WERI-Rb-1 (cell line): Measurements from ENCODE around the gene YEATS4.

ENCODE experiments used
- DNase-seq: peaks from one replicate; pipeline ENCODE4 v3.0.0-alpha.2; 2020
- H3K27ac ChIP-seq: fragments of 250-450 bp; sonication (Bioruptor Pico); 2 replicates; pipeline ENCODE4 v1.5.1; 2020; ENCODE audit warnings: mild to moderate bottlenecking, moderate library complexity
- H3K27me3 ChIP-seq: fragments of 250-450 bp; sonication (Bioruptor Pico); 2 replicates; pipeline ENCODE4 v1.5.1; 2021; ENCODE audit warnings: mild to moderate bottlenecking, low read depth, moderate library complexity; ENCODE audit not compliant: insufficient read depth, severe bottlenecking
- H3K36me3 ChIP-seq: fragments of 250-450 bp; sonication (Bioruptor Pico); 2 replicates; pipeline ENCODE4 v1.5.1; 2020; ENCODE audit warnings: mild to moderate bottlenecking, moderate library complexity
- H3K4me3 ChIP-seq: 2 replicates; pipeline ENCODE4 v1.5.1; 2011; ENCODE audit warnings: low read depth, mild to moderate bottlenecking, control low read depth, low read length
- H3K9me3 ChIP-seq: fragments of 250-450 bp; sonication (Bioruptor Pico); 2 replicates; pipeline ENCODE4 v1.5.1; 2021; ENCODE audit warnings: mild to moderate bottlenecking, moderate library complexity; ENCODE audit not compliant: severe bottlenecking
- TF ChIP-seq, protein P1 (sequence below): IDR thresholded peaks from 2 replicates; pipeline ENCODE4 v1.5.1; 2011; ENCODE audit warnings: low read depth, mild to moderate bottlenecking, control low read depth, inconsistent platforms, low read length

Gene YEATS4

GRCh38 chr12:69345077-69345476 lies 14.5 kb upstream of the YEATS4 start:
- H3K27me3 ChIP-seq = no peaks in the 10 kb centered on the region
- H3K27ac ChIP-seq = no peak overlapping the region
- TF ChIP-seq, protein P1, sequence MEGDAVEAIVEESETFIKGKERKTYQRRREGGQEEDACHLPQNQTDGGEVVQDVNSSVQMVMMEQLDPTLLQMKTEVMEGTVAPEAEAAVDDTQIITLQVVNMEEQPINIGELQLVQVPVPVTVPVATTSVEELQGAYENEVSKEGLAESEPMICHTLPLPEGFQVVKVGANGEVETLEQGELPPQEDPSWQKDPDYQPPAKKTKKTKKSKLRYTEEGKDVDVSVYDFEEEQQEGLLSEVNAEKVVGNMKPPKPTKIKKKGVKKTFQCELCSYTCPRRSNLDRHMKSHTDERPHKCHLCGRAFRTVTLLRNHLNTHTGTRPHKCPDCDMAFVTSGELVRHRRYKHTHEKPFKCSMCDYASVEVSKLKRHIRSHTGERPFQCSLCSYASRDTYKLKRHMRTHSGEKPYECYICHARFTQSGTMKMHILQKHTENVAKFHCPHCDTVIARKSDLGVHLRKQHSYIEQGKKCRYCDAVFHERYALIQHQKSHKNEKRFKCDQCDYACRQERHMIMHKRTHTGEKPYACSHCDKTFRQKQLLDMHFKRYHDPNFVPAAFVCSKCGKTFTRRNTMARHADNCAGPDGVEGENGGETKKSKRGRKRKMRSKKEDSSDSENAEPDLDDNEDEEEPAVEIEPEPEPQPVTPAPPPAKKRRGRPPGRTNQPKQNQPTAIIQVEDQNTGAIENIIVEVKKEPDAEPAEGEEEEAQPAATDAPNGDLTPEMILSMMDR = no peak
- no peak for DNase-seq
- no peak overlapping the region for H3K4me3 ChIP-seq
- H3K36me3 ChIP-seq = no peaks in the 10 kb centered on the region
- H3K9me3 ChIP-seq = no peaks in the 10 kb centered on the region

DNA sequence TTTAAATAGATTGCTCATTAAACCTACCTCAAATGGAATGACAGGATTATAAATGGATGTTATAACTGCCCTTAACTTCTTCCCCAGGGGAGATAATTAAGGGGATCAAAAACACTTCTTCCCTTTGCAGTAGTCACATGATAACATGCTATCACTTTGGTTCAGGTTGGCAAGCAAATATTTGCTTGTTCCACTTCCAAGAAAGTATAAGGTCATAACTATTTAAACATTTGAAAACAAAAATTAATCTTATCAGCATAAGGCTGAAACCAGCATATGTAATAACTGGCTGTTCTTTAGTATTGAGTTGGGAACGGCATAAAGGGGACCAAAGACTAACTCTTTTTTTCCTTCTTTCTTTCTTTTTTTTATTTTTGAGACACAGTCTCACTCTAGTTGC lies 13.8 kb upstream of the YEATS4 start:
- TF ChIP-seq, protein P1 = no peak
- H3K9me3 ChIP-seq = no peaks in the 10 kb centered on the region

DNA sequence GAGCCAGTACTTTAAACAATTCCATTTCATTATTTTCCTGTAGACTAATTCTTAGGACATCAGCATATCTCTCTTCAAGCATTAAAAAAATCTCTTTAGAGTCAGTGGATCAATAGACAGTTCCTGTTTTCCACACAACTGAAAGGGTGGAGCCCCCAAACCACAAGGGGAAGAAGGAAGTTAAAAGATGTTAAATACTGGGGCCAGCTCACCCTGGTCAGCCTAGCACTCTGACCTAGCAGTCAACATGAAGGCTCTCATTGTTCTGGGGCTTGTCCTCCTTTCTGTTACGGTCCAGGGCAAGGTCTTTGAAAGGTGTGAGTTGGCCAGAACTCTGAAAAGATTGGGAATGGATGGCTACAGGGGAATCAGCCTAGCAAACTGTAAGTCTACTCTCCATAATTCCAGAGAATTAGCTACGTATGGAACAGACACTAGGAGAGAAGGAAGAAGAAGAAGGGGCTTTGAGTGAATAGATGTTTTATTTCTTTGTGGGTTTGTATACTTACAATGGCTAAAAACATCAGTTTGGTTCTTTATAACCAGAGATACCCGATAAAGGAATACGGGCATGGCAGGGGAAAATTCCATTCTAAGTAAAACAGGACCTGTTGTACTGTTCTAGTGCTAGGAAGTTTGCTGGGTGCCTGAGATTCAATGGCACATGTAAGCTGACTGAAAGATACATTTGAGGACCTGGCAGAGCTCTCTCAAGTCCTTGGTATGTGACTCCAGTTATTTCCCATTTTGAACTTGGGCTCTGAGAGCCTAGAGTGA lies 11.2 kb upstream of the YEATS4 start, which contains the start of gene LYZ:
TSS of gene LYZ (plus strand) at position 220 of the 777 bp plus-strand sequence. CDS start at position 248, 28 bp downstream.
- H3K27ac ChIP-seq = no peak within 1 kb of the TSS
- H3K9me3 ChIP-seq = no peaks in the 10 kb centered on the region
- H3K36me3 ChIP-seq = no peaks in the 10 kb centered on the region
- H3K4me3 ChIP-seq = no peak within 1 kb of the TSS
- DNase-seq = no peak
- TF ChIP-seq, protein P1 = no peak
- no peaks in the 10 kb centered on the region for H3K27me3 ChIP-seq

More for the DNA sequence above, 13.8 kb upstream of the YEATS4 start:
- Histone ChIP-seq H3K36me3 (no peaks in the 10 kb centered on the region), H3K27ac (no peak overlapping the region), H3K4me3 (no peak overlapping the region), H3K27me3 (no peaks in the 10 kb centered on the region)
- no peak for DNase-seq

DNA sequence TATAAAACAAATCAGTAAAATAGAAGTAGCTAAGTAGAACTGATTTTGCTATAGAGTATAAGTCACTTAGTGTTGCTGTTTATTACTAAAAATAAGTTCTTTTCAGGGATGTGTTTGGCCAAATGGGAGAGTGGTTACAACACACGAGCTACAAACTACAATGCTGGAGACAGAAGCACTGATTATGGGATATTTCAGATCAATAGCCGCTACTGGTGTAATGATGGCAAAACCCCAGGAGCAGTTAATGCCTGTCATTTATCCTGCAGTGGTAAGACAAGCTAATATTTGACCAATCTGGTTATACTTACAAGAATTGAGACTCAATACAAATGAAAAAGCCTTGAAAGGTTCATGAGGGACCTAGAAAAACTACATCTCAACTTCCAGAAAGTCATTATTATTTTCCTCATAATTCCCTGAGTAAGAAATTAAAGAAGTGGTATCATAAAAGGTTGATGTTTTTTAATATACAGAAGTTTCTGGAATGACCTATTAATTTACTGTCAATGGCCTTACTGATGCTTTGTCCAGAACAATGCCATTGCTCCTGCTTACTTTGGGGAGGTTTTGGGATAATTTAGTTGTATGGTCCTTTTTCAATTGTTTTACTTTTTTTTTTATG lies 9.4 kb upstream of the YEATS4 start:
- Histone ChIP-seq H3K9me3 (no peaks in the 10 kb centered on the region), H3K27me3 (no peaks in the 10 kb centered on the region), H3K27ac (no peak overlapping the region), H3K4me3 (no peak overlapping the region), H3K36me3 (no peaks in the 10 kb centered on the region)
- no peak for DNase-seq
- TF ChIP-seq, protein P1 = no peak

- Histone ChIP-seq H3K9me3 (no peaks in the 10 kb centered on the region), H3K27ac (no peak overlapping the region), H3K27me3 (no peaks in the 10 kb centered on the region), H3K4me3 (no peak overlapping the region), H3K36me3 (no peaks in the 10 kb centered on the region)
- TF ChIP-seq, protein P1 = no peak
- no peak for DNase-seq
Observed at GRCh38 chr12:69350777-69351176, 8.8 kb upstream of the YEATS4 start.
